Panc1 (cell line): ENCODE measurements around the gene TNFAIP8L1.

Experiments used
- POLR2AphosphoS5 ChIP-seq: IDR thresholded peaks from 2 replicates; pipeline ENCODE4 v1.6.1; 2012; ENCODE audit warnings: mild to moderate bottlenecking, low read depth, low read length, moderate library complexity
- SIN3A ChIP-seq: IDR thresholded peaks from 2 replicates; pipeline ENCODE4 v1.6.1; 2012; ENCODE audit warnings: low read depth, mild to moderate bottlenecking, low read length, moderate library complexity, borderline replicate concordance; ENCODE audit not compliant: insufficient read depth
- TF ChIP-seq, protein P1 (sequence below): fragments of 450-650 bp; IDR thresholded peaks from 2 replicates; pipeline ENCODE4 v1.5.1; 2017; ENCODE audit warnings: mild to moderate bottlenecking

DNA sequence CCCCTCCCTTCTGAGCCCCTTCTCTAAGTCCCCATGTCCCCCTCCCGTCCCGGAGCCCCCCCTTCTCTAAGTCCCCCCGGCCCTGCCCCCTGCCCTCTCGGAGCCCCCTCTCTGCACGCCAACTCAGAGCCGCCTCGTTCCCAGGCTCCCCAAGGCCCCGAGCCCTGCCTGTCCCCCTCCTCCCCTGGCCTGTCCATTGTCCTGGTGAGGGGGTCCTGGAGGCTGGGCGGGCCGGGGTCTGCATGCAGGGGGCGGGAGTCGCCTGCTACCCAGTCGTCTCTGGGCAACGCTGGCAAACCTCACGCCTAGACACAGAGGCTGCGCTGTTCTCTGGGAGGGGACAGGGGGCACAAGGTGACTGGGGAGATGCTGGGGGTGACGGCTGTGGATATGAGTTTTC lies 40.6 kb upstream of the TNFAIP8L1 start:
- TF ChIP-seq, protein P1, sequence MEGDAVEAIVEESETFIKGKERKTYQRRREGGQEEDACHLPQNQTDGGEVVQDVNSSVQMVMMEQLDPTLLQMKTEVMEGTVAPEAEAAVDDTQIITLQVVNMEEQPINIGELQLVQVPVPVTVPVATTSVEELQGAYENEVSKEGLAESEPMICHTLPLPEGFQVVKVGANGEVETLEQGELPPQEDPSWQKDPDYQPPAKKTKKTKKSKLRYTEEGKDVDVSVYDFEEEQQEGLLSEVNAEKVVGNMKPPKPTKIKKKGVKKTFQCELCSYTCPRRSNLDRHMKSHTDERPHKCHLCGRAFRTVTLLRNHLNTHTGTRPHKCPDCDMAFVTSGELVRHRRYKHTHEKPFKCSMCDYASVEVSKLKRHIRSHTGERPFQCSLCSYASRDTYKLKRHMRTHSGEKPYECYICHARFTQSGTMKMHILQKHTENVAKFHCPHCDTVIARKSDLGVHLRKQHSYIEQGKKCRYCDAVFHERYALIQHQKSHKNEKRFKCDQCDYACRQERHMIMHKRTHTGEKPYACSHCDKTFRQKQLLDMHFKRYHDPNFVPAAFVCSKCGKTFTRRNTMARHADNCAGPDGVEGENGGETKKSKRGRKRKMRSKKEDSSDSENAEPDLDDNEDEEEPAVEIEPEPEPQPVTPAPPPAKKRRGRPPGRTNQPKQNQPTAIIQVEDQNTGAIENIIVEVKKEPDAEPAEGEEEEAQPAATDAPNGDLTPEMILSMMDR, result no peak
- TF ChIP-seq SIN3A (no peak), POLR2AphosphoS5 (no peak)
